Epidermal melanocyte (primary cell): ENCODE measurements around the gene ARHGAP23.

Experiments used
- DNase-seq: peaks from one replicate; pipeline ENCODE4 v3.0.0; 2011; ENCODE audit warnings: low spot score; ENCODE audit not compliant: insufficient read length

The ARHGAP23 gene, protein sequence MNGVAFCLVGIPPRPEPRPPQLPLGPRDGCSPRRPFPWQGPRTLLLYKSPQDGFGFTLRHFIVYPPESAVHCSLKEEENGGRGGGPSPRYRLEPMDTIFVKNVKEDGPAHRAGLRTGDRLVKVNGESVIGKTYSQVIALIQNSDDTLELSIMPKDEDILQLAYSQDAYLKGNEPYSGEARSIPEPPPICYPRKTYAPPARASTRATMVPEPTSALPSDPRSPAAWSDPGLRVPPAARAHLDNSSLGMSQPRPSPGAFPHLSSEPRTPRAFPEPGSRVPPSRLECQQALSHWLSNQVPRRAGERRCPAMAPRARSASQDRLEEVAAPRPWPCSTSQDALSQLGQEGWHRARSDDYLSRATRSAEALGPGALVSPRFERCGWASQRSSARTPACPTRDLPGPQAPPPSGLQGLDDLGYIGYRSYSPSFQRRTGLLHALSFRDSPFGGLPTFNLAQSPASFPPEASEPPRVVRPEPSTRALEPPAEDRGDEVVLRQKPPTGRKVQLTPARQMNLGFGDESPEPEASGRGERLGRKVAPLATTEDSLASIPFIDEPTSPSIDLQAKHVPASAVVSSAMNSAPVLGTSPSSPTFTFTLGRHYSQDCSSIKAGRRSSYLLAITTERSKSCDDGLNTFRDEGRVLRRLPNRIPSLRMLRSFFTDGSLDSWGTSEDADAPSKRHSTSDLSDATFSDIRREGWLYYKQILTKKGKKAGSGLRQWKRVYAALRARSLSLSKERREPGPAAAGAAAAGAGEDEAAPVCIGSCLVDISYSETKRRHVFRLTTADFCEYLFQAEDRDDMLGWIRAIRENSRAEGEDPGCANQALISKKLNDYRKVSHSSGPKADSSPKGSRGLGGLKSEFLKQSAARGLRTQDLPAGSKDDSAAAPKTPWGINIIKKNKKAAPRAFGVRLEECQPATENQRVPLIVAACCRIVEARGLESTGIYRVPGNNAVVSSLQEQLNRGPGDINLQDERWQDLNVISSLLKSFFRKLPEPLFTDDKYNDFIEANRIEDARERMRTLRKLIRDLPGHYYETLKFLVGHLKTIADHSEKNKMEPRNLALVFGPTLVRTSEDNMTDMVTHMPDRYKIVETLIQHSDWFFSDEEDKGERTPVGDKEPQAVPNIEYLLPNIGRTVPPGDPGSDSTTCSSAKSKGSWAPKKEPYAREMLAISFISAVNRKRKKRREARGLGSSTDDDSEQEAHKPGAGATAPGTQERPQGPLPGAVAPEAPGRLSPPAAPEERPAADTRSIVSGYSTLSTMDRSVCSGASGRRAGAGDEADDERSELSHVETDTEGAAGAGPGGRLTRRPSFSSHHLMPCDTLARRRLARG (N-terminal part only)

DNA sequence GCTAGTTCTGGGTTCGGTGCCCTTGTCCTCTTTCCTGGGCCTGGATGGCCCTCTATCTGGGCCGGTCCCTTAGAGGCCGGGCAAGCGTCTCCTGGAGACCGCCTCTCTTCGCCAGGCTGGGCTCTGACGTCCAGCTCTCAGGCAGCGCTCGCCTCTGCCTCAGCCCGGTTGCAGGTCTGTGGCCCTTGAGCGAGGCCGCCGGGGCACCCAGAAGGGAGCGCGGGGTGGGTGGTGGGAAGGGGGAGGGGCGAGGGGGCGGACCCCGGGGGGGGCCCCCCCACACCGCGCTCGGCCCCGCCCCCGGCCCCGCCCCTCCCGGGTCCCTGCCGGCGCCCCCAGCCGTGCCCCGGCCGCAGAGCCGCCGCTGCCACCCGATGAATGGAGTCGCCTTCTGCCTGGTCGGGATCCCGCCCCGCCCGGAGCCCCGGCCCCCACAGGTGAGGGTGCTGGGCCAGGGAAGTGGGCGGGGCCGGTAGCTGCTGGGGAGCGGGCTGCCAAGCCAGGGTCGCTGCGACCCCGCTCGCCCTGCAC is at the start of gene ARHGAP23:
TSS of gene ARHGAP23 (plus strand) at position 353 of the 531 bp plus-strand sequence. CDS start at position 375, 22 bp downstream.
- peak; percentile 56 for DNase-seq

DNA sequence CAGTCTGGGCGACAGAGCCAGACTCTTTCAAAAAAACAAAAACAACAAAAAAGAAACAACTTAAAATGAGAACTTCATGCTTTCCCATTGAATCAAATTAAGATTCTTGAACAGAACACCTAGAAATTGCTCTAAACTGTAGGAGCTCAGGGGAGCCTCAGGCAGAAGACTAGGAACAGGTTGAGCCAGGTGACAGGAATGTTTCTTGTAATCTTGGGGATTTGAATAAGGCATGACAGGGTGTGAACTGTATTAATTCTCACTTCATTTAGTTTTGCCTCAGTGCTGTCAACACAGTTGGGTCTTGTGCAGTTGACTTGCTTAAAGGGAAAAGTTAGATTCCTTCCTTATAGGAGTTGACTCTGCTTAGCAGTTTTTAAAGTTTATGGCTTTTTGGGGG is 48.8 kb upstream of the ARHGAP23 start:
- no peak for DNase-seq

DNA sequence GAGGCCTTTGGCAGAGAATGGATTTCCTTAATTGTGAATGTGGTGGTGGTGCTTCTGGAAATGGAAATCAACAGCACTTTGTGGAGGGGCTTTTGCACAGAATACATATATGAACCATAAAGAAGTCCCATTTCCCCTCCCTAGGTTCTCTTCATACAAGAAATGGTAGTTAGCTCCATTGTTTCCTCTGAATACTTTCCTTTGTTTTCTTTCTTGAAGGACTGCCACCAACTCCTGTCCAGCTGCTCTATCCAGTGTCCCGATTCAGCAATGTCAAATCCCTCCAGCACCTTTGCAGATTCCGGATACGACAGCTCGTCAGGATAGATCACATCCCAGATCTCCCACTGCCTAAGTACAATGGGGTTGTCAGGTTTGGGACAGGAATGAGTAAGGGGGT is 33.2 kb upstream of the ARHGAP23 start:
- DNase-seq: no peak

DNA sequence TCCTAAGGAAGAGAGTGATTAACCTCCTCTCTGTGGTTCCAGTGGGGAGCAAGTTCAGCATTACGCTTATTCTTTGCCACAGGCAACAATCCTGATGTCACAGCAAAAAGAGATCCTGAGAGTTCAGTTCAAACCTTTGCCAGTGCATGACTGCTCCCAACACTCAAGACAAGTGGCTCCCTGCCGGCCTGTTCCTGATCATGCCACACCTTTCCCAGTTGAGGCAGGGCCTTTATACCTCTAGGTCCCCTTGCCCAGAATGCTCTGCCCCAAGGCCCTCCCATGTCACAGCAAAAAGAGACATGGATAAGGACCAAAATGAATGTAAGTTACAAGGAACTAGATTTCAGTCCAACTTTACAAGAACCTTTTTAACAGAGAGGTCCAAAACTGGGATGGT is 31.0 kb upstream of the ARHGAP23 start:
- DNase-seq: no peak

DNA sequence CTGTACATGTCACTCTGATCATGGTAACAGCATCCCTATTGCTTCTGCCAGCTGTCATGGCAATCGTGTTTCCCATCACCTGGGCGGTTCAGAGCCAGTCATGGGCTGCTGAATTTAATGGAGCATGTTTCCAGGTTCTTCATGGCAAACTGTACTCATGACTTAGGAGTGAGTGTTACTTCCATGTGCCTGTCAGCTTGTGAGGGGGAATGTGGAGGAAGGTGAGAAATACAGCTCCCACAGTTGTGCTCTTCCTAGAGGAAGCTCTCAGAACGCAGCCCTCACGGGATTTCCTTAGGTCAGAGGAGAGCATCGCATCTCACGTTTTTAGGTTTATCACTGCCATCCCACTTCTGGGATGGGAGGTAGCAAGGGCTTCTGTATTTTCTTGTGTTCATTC is 28.0 kb upstream of the ARHGAP23 start:
- DNase-seq: no peak

DNA sequence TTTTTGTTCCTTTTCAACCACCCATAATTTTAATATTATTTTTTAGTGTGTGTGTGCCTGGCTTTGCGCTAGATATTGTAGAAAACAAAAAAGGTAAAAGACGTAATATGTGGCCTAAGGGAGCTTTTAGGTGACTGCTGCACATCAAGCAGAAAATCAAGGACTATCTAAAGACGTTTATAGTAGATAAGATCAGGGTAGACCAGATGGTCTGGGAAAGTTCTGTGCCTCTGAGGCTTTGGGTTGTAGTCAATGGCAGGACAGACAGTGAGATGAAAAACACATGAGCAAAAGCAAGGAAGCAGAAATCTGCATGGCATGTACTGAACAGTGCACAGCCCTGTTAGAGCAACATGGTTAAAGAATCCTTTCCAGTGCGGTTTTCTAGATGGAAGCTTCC is 26.8 kb upstream of the ARHGAP23 start:
- no peak for DNase-seq

DNA sequence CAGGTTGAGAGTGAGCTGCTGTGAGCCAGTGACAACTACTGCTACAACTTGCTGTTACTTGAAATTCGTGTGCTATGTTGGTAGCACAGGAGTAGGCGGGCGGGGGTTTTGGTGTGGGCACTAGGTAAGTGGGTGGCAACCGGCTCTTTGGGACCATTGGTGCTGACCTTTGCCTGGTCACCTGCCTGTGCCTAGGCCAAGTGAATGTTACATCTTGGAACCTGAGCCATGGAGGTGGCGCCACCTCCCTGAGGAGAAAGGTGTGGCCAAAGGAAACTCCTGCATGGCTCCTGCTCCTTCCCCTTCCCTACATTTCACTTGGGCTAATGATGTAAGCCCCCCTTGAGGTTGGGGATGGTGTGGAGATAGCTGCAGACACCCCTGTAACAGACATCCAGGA is 25.4 kb upstream of the ARHGAP23 start:
- DNase-seq: no peak

DNA sequence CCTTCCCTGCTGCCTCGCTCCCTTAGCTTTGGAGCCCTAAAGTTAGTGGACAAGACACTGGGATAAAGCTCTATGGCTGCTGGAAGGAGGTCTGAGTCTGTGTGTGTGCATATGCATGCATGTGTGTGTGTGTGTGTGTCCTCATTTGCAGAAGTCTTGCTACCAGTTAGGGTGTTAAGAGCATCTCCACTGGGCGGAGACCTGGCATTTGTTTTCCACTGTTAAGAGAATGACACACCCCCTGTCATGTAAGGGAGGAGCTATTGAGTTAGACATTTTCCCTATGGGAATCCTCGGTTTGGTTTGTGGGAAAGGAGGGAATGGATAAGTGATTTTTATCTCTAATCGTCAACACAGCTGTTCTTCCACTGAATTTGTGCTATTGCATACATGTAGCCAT is 24.8 kb upstream of the ARHGAP23 start:
- no peak for DNase-seq

DNA sequence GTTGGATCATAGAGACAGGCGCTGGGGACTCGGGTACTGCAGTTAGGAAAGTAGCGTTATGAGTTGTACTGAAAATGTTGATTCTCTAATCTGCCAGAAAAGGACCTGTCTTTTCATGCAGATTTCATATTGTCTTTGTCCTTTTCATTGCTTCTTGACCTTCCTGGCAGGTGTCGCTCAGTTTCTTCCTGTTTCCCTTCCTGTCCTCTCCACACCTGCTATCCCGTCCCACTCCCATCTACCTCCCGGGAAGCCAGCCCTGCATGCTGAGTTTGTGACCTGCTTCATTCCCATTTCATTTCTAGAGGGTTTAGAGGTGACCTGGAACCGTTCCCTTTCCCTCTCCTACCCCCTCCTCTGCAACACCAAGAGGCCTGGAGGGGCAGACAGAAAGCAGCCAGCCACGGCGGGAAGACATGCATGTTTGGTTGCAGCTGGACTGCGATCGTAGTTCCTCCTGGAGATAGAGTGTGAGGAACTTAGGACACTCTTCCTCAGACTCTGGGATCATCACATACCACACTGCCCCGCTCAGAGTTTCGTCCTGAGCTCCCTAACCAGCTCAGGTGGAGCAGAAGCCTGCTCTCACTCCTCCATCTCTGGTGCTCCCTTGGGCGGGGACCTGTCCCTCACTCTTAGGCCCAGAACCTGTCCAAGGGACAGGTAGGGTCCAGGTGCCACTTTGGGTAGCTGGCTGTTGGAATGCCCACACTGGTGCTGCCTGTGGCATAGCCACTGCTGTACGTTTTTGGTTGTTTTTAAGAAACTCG is 23.9 kb upstream of the ARHGAP23 start:
- DNase-seq: no peak

DNA sequence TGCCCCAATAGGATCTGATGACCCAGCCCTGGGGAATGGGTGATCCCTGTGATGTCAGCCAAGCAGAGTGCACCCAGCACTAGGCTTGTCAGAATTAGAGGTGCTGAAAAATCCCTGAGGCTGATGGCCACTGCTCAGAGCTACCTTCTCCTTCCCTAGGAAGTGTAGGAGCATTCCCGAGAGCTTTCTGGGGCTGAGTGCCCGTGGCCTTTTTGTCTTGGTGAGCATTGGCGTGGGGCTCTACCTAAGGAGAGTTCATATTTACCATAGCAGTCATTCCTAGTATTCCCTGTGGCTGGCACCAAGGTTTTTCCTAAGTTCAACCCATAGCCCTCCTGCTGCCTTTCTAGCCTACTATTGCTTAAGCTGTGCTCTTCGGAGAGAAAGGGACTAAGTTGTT is 22.6 kb upstream of the ARHGAP23 start:
- no peak for DNase-seq

DNA sequence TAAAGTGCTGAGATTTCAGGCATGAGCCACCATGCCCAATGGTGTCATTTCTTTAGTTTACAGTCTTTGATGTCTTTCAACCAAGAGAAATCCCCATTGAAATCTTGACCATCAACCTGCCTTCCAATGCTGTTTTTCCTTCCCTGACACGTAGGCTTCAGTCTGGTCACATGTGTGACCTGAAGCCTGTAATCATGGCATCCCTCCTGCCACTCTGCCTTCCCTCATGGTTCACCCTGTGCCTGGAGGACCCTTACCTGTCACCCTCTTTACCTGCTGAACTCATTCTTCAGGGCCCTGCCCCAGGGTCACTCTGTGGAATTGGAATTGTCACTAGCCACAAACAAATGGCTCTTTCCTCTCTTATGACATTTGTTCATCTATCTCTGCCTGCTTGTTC is 18.1 kb upstream of the ARHGAP23 start:
- no peak for DNase-seq

DNA sequence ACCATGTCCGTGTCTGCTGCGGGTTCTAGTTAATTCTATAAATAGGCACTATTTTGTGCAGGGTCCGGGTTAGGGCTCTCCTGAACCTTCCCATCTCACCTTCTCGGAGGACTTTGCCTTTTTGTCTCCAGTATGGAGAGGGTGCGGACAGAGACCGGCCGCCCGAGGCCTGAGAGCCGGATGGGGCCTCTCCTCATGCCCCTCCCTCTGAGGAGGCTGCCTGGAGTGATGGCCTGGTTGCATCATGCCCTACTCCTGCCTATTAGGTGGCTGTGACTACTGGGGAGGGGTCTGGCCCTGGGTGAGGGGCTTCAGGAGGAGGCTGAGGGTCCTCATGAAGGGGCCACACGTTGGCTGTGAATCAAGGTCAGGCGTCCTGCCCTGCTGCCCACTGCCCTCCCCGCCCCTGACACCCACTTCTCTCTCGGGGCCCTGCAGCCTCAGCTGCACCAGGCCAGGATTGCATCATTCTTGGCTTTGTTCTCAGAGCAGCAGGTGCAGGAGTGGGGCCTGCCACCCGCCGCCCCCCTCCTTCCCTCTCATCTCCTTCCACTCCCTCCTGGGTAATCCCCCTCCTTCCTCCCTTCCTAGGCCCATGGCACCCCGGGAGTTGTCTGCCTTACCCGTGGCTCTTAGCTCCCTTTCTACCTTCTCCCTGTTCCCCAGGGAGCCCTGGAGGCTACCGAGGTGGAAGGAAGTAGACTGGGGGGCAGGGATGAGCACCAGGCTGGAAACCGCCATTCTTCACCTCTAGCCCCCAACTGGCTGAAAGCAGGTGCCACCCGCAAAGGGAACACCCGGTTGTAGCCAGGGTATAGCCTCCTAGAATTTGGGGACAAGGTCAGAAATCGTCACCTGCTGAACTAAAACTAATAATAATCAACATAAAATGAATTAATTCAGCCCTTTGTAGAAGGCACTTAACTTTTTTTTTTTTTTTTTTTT is 12.7 kb upstream of the ARHGAP23 start:
- no peak for DNase-seq

DNA sequence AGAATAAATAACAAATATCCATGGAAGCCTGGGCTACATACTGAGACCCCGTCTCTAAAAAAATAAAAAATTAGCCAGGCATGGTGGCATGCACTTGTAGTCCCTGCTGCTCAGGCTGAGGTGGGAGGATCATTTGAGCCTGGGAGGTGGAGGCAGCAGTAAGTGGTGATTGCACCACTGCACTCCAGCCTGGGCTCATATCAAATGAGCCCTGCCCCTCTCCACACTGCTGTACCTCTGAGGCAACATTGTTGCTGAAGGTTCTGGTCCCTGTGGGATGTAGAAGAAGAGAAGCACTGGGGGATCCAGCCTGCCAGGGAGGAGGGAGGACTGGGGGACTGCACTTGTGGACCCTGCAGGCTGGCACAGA is 11.4 kb upstream of the ARHGAP23 start:
- no peak for DNase-seq

DNA sequence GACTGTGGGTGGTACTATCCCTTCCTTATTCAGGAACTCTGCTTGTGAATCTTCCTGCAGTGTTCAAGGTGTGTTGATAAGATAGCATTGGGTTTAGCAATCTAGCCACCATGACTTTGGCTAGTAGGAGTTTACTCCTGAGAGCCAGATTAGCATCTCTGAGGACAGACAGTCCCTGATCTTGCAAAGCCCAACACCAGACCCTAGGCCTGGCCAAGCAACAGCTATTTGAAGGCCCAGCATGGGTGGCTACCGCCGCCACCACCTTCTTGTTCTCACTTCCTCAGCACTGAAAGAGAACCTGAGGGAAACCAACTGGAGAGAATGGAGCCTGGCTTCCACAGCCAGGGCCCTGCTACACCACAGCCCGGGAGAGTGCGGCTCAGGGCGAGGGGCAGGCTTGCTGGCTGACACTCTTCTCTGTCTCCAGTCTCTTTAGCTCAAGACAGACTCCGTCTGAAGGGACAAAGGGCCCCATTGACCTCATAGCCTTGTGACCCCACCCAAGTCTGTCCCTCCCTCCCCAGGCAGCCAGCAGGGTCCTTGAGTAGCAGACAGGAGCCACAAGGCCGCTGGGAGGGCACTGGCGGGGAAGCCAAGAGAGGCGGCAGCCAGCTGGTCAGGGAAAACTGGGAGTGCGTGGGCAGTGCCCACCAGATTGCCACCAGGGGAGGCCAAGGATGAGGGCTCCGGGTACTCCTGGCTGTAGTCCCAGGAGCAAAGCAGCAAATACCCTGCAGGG is 10.9 kb upstream of the ARHGAP23 start:
- DNase-seq: no peak

DNA sequence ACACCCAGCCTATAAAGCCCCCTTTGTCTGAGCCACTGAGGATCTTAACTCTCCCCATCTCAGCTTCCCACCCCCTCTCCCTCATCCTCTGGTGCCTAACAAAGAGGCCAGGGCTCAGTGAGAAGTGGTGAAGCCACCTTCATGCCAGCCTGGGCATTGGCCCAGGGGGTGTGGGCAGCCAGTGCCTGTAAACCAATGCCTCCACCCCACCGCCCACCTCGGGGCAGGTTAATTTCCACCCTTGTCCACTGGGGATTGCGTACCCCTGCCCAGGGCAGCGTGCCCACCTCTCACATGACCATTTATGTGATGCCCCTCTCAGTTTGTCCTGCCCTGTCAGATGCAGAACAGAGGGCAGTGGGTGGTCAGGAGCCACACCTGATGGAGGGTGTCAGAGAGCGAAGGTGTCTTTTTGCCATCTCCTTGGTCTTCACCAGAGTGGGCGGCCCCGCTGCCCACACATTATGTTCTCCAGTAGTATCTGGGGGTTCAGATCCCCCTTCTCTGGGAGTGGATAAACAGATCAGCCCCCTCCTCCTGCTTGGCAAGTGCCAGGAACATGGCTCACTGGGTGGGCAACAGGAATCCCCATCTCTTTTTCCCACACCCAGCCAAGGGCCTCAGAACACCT is 10.1 kb upstream of the ARHGAP23 start:
- no peak for DNase-seq

DNA sequence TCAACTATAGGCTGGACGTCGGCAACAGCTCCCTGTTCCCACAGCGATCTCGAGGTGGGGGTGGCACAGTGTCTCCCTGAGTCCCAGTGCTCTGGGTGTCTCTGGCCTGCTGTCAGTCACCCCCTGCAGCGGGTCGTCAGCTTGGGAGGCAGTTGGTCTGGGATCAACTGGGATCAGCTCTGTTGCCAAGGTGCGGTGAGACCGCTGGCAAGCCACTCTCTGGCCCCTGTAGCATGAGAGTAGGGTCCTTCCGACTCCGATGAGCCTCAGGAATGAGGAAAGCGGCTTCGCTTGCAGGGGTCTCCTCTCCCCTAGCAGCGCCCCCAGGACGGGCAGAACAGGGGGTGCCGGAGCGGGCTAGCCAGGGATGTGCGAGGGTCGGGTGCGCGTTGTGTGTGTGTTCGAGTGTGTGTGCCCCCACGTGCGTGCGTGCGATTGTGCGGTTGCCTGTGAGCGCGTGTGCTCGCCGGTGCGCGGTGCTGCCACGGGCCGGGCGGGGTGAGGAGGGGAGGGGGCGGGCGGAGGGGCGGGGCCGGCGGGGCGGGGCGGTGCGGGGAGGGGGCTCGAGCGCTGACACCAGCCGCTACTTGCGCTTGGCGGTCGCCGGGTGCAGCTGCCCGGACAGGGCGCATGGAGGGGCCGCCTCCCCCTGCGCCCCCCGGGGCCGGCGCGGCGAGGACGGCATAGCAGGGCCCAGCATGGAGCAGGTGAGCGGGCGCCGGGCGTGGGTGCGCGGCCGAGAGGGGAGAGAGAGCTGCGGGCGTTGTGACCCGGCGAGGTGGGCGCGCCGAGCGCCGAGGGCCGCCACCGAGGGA is 9.4 kb upstream of the ARHGAP23 start:
- no peak for DNase-seq

DNA sequence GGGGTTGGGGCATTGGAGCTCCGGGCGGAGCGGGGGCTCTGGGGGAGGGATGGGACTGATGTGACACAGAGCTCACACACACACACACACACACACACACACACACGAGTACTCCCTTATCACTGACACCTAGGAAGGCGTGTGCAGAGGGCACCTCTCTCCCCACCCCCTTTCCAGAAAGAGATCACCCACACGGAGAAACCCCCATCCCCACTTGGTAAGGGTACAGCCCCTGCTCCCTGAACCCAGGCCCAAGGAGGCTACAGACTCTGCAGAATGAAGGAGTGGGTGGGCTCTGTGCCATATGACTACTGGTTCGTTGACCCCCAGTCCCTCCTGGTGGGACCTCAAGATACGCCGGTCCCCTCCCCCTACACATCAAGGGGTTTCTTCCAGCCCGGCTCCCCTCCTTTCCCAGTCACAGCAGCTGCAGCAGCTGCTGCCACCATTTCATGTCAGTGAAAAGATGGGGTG is 8.7 kb upstream of the ARHGAP23 start:
- no peak for DNase-seq
